Neural progenitor cell (in vitro differentiated cells): ENCODE data around the gene SHISAL2A. TPM values are rescaled to one million over a fixed set of nuclear protein-coding genes. Genes with fewer than 3 reads are reported as not detected.

Experiments
- DNase-seq: peaks from one replicate; pipeline ENCODE4 v3.0.0-alpha.2; 2016; ENCODE audit warnings: low spot score
- H2AFZ ChIP-seq: fragments of 200-600 bp; sonication (generic); replicated peaks from 2 replicates; pipeline ENCODE4 v1.6.1; 2016; ENCODE audit warnings: antibody characterized with exemption
- H3F3A ChIP-seq: fragments of 200-600 bp; sonication (generic); 2 replicates; pipeline ENCODE4 v1.6.1; 2016; ENCODE audit warnings: antibody characterized with exemption, low read depth
- H3K27ac ChIP-seq: fragments of 200-600 bp; sonication (generic); 2 replicates; pipeline ENCODE4 v1.5.1; 2016; ENCODE audit warnings: mild to moderate bottlenecking
- H3K27me3 ChIP-seq: fragments of 200-600 bp; sonication (generic); 2 replicates; pipeline ENCODE4 v1.6.1; 2016; ENCODE audit warnings: mild to moderate bottlenecking, moderate library complexity
- H3K36me3 ChIP-seq: fragments of 200-600 bp; sonication (generic); 2 replicates; pipeline ENCODE4 v1.5.1; 2016
- H3K4me1 ChIP-seq: fragments of 200-600 bp; sonication (generic); 2 replicates; pipeline ENCODE4 v1.6.1; 2016; ENCODE audit warnings: mixed run types
- H3K4me2 ChIP-seq: fragments of 200-600 bp; sonication (generic); 2 replicates; pipeline ENCODE4 v1.6.1; 2016
- H3K4me3 ChIP-seq: fragments of 200-600 bp; sonication (generic); 2 replicates; pipeline ENCODE4 v1.5.1; 2016
- H3K79me2 ChIP-seq: fragments of 200-600 bp; sonication (generic); 2 replicates; pipeline ENCODE4 v1.6.1; 2016; ENCODE audit warnings: low read depth
- H3K9ac ChIP-seq: fragments of 200-600 bp; sonication (generic); 2 replicates; pipeline ENCODE4 v1.6.1; 2016
- H3K9me3 ChIP-seq: fragments of 200-600 bp; sonication (generic); 2 replicates; pipeline ENCODE4 v1.5.1; 2016; ENCODE audit warnings: low read depth
- H4K20me1 ChIP-seq: fragments of 200-600 bp; sonication (generic); 2 replicates; pipeline ENCODE4 v1.6.1; 2016; ENCODE audit warnings: low read depth
- H3K27ac Mint-ChIP-seq: 3 replicates; pipeline ENCODE4 v1.8.0; 2021; ENCODE audit warnings: mixed read lengths
- H3K27me3 Mint-ChIP-seq: 2 replicates; pipeline ENCODE4 v1.8.0; 2022; ENCODE audit warnings: low read depth, mild to moderate bottlenecking, inconsistent platforms, moderate library complexity, mixed read lengths; ENCODE audit not compliant: insufficient read depth
- H3K36me3 Mint-ChIP-seq: 3 replicates; pipeline ENCODE4 v1.8.0; 2021; ENCODE audit warnings: mixed read lengths
- H3K4me1 Mint-ChIP-seq: 3 replicates; pipeline ENCODE4 v1.8.0; 2021; ENCODE audit warnings: mixed read lengths
- H3K4me3 Mint-ChIP-seq: 3 replicates; pipeline ENCODE4 v1.8.0; 2021; ENCODE audit warnings: mild to moderate bottlenecking, moderate library complexity, mixed read lengths
- H3K9me3 Mint-ChIP-seq: 3 replicates; pipeline ENCODE4 v1.8.0; 2020; ENCODE audit warnings: mixed read lengths
- EZH2 ChIP-seq: fragments of 200-600 bp; sonication (generic); IDR thresholded peaks from 2 replicates; pipeline ENCODE4 v1.6.1; 2017; ENCODE audit warnings: antibody characterized with exemption, mild to moderate bottlenecking, moderate library complexity
- EZH2phosphoT487 ChIP-seq: fragments of 200-600 bp; sonication (generic); IDR thresholded peaks from 2 replicates; pipeline ENCODE4 v1.6.1; 2017; ENCODE audit warnings: antibody characterized with exemption
- total RNA-seq: library from RNA; depleted of rRNA; stranded (reverse); fragments of >200 nt; gene quantifications from 2 replicates; pipeline ENCODE4 v1.2.3, GENCODE V29; 2015; ENCODE audit warnings: low replicate concordance
- TF ChIP-seq, protein P1 (sequence below): fragments of 200-600 bp; sonication (generic); IDR thresholded peaks from 2 replicates; pipeline ENCODE4 v1.5.1; 2017; ENCODE audit warnings: antibody characterized with exemption, mild to moderate bottlenecking

The SHISAL2A gene
- total RNA-seq, 1 donor from 2014 or later: 0.11 TPM

DNA sequence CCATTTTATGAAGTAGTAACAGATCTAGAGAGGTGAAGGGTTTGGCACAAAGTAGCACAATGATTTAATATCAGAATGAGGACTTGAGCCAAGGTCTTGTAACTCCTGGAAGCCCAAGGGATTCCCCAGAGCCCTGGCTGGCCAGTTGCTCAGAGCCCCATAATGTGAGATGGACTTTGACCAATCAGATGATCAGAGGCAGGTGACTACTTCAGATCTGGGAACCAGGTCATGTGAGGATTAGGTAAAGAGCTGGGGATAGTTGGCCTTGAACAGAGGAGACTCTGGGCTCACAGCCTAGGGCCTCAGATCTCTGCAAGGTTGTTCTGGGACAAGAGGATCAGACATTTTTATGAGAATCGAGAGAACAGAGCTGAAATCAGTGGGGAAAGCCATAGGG, 18.9 kb downstream of the SHISAL2A start:
- Mint-ChIP-seq H3K9me3 (no peaks in the 10 kb centered on the region), H3K27me3 (peaks cover 2% of the 10 kb centered on the region), H3K4me1 (no peaks in the 10 kb centered on the region), H3K36me3 (no peaks in the 10 kb centered on the region), H3K27ac (no peak overlapping the region), H3K4me3 (no peak overlapping the region)
- no peak overlapping the region for H3K27ac ChIP-seq
- H3K4me1 ChIP-seq: no peaks in the 10 kb centered on the region
- no peaks in the 10 kb centered on the region for H3K27me3 ChIP-seq
- no peaks in the 10 kb centered on the region for H4K20me1 ChIP-seq
- H3K4me3 ChIP-seq: no peak overlapping the region
- H3F3A ChIP-seq: no peaks in the 10 kb centered on the region
- no peaks in the 10 kb centered on the region for H3K79me2 ChIP-seq
- H3K9me3 ChIP-seq: no peaks in the 10 kb centered on the region
- H3K9ac ChIP-seq: no peak overlapping the region
- no peak for DNase-seq
- no peak for TF ChIP-seq EZH2
- TF ChIP-seq, protein P1, sequence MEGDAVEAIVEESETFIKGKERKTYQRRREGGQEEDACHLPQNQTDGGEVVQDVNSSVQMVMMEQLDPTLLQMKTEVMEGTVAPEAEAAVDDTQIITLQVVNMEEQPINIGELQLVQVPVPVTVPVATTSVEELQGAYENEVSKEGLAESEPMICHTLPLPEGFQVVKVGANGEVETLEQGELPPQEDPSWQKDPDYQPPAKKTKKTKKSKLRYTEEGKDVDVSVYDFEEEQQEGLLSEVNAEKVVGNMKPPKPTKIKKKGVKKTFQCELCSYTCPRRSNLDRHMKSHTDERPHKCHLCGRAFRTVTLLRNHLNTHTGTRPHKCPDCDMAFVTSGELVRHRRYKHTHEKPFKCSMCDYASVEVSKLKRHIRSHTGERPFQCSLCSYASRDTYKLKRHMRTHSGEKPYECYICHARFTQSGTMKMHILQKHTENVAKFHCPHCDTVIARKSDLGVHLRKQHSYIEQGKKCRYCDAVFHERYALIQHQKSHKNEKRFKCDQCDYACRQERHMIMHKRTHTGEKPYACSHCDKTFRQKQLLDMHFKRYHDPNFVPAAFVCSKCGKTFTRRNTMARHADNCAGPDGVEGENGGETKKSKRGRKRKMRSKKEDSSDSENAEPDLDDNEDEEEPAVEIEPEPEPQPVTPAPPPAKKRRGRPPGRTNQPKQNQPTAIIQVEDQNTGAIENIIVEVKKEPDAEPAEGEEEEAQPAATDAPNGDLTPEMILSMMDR: no peak
- no peaks in the 10 kb centered on the region for H3K36me3 ChIP-seq
- H3K4me2 ChIP-seq: no peak overlapping the region
- H2AFZ ChIP-seq: no peak overlapping the region

DNA sequence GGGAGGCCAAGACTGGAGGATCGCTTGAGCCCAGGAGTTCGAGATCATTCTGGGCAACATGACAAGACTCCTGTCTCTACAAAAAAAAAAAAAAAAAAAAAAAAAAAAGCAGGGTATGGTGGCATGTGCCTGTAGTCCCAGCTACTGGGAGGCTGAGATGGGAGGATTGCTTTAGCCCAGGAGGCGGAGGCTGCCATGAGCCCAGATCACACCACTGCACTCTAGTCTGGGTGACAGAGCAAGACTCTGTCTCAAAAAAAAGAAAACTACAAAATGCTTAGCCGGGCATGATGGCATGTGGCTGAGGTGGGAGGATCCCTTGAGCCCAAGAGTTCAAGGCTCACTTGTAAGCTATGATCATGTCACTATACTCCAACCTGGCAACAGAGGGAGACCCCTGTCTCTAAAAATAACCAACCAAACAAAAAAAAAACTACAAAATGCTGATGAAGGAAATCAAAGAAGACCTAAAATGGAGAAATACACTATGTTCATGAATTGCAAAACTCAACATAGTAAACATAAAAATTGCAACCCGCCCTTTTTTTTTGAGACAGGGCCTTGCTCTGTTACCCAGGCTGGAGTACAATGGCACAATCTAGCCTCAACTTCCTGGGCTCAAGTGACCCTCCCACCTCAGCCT, 20.4 kb downstream of the SHISAL2A start:
- peaks cover 1% of the 10 kb centered on the region for H3F3A ChIP-seq
- H4K20me1 ChIP-seq: no peaks in the 10 kb centered on the region
- H3K9me3 ChIP-seq: no peaks in the 10 kb centered on the region
- no peaks in the 10 kb centered on the region for H3K36me3 ChIP-seq
- no peak for DNase-seq
- H2AFZ ChIP-seq: no peak overlapping the region
- no peak overlapping the region for H3K27ac ChIP-seq
- H3K9ac ChIP-seq: no peak overlapping the region
- Mint-ChIP-seq H3K4me3 (no peak overlapping the region), H3K27me3 (peaks cover 7% of the 10 kb centered on the region), H3K36me3 (no peaks in the 10 kb centered on the region), H3K27ac (no peak overlapping the region), H3K4me1 (no peaks in the 10 kb centered on the region), H3K9me3 (no peaks in the 10 kb centered on the region)
- H3K4me1 ChIP-seq: no peaks in the 10 kb centered on the region
- TF ChIP-seq, protein P1: no peak
- no peak overlapping the region for H3K4me3 ChIP-seq
- no peaks in the 10 kb centered on the region for H3K27me3 ChIP-seq
- H3K4me2 ChIP-seq: no peak overlapping the region
- H3K79me2 ChIP-seq: no peaks in the 10 kb centered on the region

DNA sequence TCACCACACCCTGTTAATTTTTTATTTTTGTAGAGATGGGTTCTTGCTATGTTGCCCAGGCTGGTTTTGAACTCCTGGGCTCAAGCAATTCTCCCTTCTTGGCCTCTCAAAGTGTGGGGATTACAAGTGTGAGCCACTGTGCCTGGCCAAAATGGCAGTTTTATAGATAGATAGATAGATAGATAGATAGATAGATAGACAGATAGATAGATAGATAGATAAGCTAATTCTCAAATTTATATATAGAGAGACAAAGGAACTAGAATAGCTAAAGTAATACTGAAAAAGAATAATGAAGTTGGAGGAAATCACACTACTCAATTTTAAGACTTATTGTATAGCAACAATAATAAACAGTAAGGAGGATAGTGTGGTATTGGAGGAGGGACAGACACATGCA, 21.1 kb downstream of the SHISAL2A start:
- no peak overlapping the region for H3K4me3 Mint-ChIP-seq
- H3K27ac Mint-ChIP-seq: no peak overlapping the region
- no peak for DNase-seq
- H3K4me3 ChIP-seq: no peak overlapping the region
- no peaks in the 10 kb centered on the region for H3K4me1 Mint-ChIP-seq
- H3K9me3 Mint-ChIP-seq: no peaks in the 10 kb centered on the region
- H2AFZ ChIP-seq: no peak overlapping the region
- peaks cover 7% of the 10 kb centered on the region for H3K27me3 Mint-ChIP-seq
- H3K4me2 ChIP-seq: no peak overlapping the region
- H3K36me3 ChIP-seq: no peaks in the 10 kb centered on the region
- H3K79me2 ChIP-seq: no peaks in the 10 kb centered on the region
- no peaks in the 10 kb centered on the region for H3K9me3 ChIP-seq
- H3K4me1 ChIP-seq: no peaks in the 10 kb centered on the region
- peaks cover 9% of the 10 kb centered on the region for H3F3A ChIP-seq
- H3K27me3 ChIP-seq: no peaks in the 10 kb centered on the region
- H3K36me3 Mint-ChIP-seq: no peaks in the 10 kb centered on the region
- no peak overlapping the region for H3K9ac ChIP-seq
- TF ChIP-seq EZH2 (no peak), EZH2phosphoT487 (no peak)
- TF ChIP-seq, protein P1: no peak
- H4K20me1 ChIP-seq: no peaks in the 10 kb centered on the region
- no peak overlapping the region for H3K27ac ChIP-seq
